Measurements from ENCODE around the gene SLC38A4.

Gene SLC38A4

DNA sequence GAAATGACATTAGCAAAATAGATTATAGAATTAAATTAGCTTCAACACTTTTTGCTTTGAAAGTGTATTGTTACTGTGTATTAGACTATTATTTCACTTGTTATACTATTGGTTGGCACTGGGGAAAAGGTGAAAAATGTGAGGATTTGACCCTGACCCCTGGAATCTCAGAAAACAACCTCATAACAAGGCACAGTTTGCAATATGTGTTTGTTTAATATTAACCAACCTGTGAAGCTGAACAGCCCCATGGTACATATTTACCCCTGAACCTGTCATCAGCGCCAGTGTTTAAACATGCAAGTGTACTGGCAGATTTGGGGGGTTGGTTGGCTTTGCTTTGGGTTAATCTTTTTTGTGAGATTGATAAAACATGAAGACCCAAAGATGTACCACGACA lies 11.7 kb downstream of the SLC38A4 start:
- no peak for DNase-seq

DNA sequence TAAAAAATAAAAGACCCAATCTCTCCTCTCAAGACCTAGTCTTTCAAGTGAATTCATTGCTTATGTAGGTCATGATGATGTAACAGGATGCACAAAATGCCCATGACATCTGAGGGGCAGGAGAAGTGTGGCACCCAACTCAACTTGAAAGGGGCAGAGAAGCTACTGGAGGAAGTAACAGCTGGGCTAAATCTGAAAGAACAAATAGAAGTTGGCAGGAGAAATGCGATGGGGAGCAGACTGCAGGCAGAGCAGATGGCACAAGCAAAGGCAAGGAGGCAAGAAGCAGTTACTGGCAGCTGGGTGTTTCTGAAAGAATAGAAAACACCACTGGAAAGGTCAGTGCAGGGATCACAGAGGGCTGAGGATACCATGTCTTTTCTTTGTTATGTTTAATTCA lies 14.6 kb downstream of the SLC38A4 start:
- DNase-seq, result peak in 3 of 6 experiments; percentile 4 to 5 (median 5)

DNA sequence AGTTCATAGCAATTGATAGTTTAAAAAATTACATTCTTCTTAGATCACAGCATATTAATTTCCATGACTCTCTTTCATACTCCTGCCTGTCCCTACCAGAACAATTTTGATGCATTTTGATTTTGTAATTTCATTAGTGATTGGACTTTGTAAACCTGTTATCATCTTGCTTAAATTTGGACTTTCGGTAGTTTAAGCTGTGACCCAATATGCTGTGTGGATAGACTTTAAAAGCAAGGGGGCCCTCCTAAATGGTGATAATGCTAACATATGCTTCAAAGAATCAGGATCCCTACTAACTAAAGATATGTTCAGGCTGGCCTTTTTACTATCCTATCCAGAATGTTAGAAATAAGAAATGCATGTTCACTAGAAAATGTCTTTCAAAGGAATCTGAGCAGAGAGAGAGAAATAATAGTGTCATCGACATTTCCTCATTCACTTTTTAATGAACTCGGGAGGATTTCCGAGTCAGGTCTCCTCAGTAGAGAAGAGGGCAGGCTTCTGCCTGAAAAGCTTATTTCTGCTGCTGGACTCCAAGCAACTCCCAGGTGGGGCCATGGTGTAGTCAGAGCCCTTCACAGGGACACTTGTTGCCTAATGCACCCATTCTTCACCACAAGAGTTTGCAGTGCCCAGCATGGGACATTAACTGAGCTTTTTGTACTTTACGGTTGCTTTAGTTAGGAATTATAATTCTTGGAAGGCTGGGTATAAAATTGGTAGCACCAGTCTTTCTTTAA lies 16.7 kb downstream of the SLC38A4 start:
- no peak for DNase-seq

DNA sequence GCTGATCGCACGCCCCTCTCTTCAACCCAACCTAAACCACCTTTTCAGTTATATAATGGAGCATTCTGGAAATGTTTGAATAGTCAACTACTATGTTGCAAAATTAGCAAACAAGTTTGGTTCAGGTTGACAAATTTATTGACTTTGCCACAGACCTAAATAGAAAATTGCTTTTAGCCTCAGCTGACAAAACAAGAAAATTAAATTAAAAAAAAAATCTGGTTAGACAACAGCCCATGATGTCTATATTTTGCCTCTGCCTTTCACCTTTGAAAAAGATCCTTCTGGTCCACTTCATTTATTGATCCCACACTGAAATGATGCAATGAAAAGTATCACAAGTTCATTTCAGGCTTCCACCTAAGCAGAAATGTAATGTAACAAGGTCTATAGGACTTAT lies 17.5 kb downstream of the SLC38A4 start:
- DNase-seq, result no peak

DNA sequence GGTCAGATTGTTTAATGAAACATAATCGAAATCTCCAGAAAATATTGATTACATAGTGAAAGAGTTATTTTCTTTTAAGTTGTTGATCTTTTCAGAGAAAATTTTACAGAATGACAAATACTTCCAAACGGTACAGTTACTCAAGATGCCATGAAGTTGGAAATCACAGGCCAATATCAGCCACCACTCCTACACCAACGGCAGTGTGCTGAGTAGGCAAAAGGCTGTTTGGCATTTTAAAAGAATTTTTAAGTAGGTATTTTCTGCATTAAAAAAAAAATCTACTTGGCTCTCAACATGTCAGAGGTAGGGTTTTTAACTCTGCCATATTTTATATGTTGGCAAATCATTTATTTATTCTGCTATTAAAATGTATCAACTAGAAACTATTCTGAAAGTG lies 21.7 kb downstream of the SLC38A4 start:
- DNase-seq, result no peak

DNA sequence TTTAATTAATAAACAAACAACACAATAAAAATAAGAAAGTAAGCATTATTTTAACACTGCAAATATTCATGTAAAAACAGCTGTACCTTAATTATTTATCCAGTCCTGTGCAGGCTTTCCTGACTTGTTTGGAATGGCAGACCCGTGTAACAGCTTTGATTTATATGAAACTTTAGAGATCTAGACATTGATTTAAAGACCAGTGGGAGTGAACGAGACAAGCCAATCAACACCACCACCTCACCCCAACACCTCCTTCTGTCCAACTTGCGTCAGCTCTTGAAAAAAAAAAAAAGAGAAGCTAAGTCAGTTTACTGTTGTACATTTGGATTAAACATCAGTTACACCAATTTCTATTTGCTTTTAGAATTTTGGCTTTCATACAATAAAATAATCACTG lies 22.3 kb downstream of the SLC38A4 start:
- DNase-seq, result no peak

DNA sequence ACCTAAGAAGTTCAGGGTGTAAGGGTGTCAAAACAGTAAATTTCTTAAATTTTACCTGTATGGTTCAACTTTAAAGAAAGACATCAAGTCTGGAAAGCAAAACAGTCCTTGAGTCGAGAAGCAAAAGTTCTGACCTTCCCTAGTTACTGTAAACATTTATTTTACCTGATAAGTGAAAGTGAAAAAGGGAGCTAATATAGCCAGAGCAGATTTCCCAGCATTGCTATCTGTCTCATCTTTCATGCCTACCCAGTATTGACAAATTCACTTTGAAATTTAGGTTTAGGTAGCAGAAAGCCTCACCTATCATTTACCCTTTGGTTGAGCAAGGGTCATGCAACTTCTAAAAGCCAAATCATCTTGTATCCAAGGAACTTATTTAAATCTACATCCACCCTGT lies 24.5 kb downstream of the SLC38A4 start:
- DNase-seq, result no peak

DNA sequence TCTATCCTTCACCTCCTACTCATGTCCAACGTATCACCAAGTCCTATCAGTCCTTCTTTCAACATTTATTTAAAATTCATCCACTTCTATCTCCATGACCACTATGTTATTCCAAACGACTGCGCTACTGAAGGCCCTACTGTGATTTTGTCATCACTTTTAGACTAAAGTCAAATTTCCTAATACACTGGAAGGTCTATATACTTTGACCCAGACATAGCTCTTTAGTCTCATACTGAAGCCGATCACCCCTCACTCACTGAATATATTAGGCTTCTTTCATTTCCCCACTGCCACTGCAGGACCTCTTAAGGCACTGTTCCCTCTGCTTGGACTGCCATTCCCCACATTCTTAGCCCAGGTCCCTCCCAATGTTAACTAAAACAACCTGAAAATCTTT lies 25.6 kb downstream of the SLC38A4 start:
- no peak for DNase-seq

DNA sequence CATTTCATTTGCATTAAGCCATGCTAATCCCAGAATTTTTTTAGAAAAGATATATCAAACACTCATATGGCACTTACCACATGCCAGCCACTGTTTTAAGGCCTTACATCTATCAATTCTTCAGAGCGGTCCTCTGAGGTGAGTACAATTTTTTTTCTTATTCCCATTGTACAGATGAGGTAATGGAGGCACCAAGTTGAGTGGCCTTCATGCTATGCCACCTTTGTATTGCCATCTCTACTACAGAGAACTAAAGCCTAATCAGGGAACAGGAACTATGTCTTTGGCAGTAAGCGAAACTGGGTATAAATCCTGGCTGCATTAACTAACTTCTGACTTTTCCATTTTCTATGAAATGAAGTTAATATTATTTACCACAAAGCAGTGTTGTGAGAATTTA lies 27.1 kb downstream of the SLC38A4 start:
- no peak for DNase-seq

DNA sequence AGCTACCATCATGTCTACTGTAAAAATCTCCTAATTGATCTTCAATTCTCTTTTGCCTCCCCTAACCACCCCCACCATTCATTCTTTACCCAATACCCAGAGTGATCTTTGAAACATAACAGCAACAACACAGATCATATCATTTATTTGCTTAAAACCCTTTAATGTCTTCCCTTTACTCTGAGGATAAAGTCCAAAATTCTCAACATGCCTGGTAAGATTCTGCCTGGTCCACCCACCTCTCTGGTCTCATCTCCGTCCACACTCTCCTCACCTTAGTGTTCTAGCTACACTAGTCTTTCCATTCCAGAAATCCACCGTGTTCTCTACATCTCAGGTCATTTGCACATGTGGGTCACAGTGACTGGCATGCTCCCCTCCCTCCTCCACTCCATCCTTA lies 27.7 kb downstream of the SLC38A4 start:
- no peak for DNase-seq

DNA sequence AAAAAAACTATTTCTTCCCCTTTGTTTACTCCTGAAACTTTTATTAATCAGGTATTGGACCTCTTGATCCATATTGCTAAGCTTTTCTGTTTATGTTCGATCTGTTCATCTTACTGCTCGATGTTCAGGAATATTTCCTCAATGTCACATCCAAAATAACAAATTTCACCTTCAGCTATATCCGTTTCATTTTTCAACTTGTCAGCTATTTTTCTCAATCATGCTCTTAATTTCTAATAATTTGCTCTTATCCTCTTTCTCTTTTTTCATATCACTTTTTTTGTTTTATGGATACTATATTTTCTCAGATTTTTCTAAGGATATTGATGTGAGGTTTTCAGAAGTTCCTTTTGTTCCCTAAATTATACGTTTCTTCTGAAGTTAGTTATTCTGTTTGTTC lies 29.8 kb downstream of the SLC38A4 start:
- no peak for DNase-seq

DNA sequence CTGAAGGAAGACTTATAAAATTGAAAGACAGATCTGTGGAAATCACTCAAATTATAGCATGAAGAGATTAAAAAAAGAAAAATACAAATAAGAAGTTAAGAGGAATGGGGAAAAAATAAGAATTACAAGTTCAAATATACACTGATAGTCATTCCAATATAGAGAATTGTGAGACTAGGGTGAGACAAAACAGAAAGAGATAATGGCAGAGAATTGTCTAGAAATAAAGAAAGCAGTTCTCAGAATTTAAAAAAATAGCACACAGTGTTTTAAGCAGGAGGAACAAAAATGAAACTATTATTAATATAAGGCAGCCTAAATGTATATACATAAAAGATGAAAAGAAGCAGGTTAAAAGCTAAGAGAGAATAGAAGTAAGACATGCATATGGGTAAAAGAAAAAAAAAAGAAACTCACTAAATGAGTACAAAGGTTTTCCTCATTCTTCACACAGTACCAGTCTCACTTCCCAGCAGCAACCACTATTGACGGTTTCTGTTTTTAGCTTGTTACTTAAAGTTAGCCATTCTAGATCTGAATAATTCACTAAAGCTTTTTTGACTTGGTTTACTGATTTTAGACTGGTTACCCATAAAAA lies 31.1 kb downstream of the SLC38A4 start:
- no peak for DNase-seq

DNA sequence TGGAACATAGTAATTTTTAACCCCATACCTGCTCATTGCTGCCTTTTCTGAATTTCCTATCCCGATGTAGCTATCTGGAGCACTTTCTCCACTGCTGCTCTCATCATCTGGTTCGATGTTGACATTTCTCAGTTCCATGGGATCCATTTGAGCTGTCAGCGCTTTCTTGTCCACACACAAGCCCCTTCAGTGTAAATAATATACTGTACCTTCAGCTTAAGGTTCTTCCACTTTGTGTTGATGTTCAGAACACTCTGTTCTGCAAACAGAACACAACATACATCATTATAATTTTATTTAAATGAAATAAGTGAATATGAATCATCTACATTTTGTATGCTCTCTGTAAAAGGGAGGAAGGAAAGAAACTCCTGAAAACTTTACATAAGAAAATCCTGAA lies 32.9 kb downstream of the SLC38A4 start:
- no peak for DNase-seq

DNA sequence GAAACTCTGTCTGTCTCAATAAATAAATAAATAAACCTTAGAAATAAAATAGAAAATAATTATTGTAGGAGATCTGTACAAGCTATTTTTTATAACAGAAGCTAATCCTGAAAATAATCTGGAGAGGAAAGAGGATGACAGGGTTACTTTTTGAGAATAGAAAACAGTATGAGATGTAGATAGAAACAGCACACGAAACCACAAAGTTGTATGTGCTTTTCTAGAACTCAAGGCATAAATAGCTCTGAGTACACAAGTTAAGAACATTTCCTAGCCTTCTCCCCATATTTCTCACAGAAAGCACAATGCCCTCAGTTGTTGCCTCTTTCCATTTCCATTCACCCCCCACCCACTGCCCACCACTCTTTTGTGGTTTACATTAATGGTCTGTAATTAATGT lies 35.7 kb downstream of the SLC38A4 start:
- no peak for DNase-seq

DNA sequence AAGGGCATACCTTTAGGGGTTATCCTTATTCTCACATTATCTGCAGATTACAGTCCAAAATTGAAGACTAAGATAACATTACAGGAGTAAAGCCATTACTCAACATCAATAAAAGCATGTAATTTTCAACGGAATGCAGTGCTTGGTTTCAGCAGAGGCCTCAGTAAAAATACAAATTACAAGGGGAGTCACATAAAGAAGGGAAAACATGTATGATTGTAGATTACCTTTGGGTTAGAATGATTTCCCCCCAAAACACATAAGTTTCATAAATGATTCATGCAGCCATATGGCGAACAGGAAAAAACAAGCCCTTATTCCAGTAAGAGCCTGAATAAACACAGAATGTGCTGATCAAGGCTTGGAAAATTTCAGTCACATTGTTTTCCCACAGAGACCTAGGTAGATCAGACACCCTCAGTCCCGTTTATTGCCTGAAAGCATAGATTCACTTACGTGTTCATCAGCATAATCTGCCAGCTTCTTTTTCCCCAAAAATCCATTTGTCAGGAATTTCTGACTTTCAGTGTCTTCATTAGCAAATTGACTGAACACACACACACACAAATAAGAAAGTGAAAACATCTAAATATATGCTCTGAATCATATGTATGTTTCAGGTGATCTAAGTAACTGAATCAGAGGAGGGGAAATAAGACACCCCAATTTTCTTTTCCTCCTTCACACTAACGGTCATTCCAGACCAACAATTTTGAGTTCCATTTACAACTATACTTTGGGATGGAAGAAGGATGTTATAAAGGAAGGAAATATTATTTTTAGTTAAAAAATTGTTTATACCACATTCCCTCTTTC lies 37.5 kb downstream of the SLC38A4 start:
- no peak for DNase-seq

DNA sequence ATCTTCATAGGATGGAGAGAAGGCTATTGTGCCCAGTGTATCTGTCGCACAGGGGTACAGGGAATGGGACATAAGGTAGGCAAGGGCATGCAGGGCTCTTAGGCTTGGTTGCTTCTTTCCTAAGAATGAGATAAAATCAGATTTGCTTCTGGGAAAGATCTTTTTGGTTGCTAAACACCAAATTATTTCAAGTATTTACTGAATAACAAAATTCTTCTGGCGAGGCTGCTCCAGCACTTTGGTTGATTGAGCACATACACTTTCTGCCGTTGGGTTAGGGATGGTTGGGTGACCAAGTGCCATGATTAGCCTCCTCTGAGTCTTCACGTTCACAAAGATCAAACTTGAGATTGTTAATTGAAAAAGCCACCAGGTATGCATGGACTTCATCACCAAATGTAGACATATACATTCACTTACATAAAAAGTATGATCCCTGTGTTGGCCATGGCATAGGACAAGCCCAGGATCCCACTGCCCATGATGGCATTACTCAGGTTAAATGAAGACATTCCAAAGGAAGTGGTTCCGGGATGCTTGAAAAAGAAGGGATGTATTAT lies 38.2 kb downstream of the SLC38A4 start:
- no peak for DNase-seq

DNA sequence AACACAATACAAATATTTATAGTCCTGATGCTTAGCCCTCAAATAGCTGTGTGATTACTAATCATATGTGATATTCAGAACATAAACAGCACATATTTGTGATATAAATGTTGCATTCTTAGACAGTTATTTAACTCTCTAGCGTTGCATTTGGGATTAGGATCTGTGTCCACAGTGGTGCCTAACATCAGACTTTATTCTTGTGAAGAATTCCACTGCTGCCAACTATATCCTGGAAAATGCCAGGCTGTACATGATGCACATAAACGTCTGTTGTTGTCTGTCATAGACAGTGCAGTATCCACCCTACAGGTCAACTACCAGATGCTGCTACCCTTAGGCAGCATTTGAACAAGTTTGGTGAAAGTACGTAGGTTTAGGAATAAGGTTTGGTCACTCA lies 39.0 kb downstream of the SLC38A4 start:
- no peak for DNase-seq

DNA sequence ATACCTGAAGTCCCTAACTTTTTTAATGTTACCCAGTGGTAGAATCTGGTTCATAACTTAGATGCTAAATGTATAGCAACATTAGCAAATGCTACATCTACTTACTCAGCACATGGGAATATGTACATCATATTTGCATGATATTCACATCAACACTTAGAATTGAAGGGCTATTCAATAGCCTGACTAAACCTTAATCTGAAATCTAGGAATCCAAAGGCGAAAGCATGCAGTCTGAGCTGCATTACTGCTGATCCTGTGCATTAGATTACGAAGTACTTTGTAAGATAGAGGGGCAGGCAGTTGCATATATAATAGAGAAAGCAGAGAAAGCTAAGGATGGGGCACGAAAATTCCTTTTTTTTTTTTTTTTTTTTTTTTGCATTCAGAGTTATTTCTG lies 40.4 kb downstream of the SLC38A4 start:
- DNase-seq, result no peak

DNA sequence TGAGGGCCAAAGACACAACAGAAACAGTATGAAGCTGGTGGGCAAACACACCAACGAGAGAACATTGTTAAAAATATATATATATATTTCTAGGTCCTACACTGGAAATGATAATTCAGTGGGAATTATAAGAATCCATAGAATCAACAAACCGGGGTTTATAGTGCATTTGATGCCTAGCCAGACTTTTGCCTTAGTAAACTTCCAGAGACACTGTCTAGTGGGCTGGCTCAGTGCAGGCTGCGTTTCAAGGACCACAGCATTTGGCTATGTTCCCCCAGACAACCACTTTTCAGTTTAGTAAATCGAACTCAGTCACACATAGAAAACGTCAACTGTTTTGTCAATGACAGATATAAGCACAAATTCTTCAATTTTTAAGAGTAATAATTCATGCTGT lies 41.9 kb downstream of the SLC38A4 start:
- DNase-seq, result no peak

DNA sequence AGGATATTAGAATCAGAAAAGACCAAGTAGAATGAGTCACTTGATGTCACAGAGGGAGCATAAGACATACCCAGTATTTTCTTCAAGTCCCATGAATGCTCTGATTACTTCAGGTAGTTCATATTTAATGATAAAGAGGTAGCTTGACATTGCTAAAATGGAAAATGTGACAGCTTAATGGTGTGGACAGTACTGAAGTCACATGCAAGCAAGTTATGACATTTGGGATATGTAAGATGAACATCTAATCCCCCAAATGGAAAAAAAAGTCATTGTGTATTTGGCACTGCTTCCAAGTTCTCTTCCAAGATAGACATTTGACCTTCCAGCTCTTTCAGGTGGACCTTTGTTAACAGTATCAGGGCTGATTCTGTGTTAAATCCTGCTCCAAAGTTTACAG lies 45.9 kb downstream of the SLC38A4 start:
- no peak for DNase-seq

DNA sequence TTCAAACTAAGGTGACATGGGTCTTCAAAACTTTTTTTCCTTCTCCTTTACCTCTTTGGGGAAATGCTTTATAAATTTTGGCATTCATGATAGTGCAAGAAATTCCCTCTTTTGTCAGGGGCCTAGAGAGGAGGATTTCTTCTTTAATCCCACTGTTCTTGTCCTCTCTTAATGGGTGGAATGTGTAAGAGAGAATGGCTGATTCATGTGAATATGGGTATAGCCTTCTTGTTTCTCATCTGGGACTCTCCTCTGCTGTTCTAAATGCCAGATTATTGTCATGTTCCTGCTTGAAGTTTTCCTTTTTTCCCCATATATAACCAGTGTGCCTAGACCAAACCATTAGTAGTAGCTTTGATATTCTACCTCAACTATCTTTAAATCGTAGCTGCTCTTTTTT lies 46.7 kb downstream of the SLC38A4 start:
- peak in 1 of 6 experiments; percentile 1 for DNase-seq

DNA sequence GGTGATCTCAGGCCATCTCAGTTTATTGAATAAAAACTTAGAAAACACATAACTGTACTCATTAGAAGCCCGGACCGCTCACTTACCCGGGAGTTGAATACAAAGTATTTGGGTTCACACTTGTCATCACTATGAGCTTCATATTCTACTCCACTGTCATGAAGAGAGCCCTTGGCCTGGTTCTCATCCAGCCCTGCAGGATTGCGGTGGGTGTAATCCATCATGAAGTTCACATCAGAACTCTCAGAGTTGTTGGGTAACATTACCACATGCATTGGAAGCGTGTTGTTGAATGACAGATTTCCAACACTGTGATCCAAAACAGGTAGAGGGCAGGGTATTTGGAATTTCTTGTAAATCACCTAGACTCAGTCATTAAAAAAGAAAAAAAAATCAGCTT lies 47.4 kb downstream of the SLC38A4 start:
- DNase-seq, result no peak

DNA sequence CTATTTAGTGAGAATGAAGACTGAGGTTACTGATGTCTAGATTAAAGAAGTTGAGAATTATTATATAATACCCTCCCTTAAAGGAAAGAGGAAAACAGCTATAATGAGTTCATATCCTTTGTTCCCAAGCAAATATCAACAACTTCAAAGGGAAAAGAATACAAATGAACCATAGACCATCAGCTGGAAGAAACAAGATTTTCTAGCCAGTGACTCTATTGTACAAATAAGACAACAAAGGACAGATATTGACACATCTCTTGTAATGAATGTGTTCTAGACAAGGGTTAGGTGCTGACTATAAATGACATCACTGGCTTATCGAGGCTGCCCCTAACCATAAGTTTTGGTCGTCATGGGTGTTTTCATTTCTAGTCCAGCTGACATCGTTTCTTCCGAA lies 48.2 kb downstream of the SLC38A4 start:
- no peak for DNase-seq

DNA sequence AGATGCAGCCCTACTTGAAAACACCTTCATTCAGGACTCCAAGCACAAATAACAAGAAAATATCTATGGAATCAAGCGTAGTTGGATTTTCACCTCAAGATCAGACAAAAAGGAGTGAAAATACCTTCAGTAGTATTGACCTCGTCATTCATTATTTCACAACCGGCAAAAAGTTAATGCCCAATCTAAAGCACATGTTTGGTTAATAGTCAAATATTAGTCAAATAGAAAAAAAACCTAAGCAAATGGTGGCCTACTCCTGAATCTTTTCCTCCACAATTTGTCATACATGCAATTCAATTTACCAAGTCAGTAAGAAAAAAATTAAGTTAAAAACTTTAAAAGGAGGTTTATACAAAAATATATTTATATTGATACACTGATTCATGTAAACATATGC lies 50.0 kb downstream of the SLC38A4 start:
- DNase-seq, result no peak

Measured in stimulated activated naive CD4-positive, alpha-beta T cell (primary cell).